Left ventricle myocardium inferior (tissue), 1 donor: Measurements from ENCODE around the gene SMNDC1. TPM values are rescaled to one million over a fixed set of nuclear protein-coding genes. Genes with fewer than 3 reads are reported as not detected.
"Not testable (repeated sequence)": the region's sequence is repeated elsewhere in the genome, so short reads cannot be mapped to it uniquely, and the experiment has no call there.

Experiments
- DNase-seq: peaks from one replicate; pipeline ENCODE4 v3.0.0-alpha.2; 2020
- H3K27ac ChIP-seq: fragments of 200-600 bp; replicated peaks from 2 replicates; pipeline ENCODE4 v1.8.0; 2021
- H3K27me3 ChIP-seq: fragments of 200-600 bp; 2 replicates; pipeline ENCODE4 v1.8.0; 2021; ENCODE audit warnings: low read depth
- H3K36me3 ChIP-seq: fragments of 200-600 bp; 2 replicates; pipeline ENCODE4 v1.8.0; 2021
- H3K4me1 ChIP-seq: fragments of 200-600 bp; 2 replicates; pipeline ENCODE4 v1.8.0; 2021
- H3K4me3 ChIP-seq: fragments of 200-600 bp; 2 replicates; pipeline ENCODE4 v1.8.0; 2021; ENCODE audit warnings: mild to moderate bottlenecking, moderate library complexity
- H3K9me3 ChIP-seq: fragments of 200-600 bp; replicated peaks from 2 replicates; pipeline ENCODE4 v1.8.0; 2021
- CTCF ChIP-seq: fragments of 200-600 bp; IDR thresholded peaks from 2 replicates; pipeline ENCODE4 v1.8.0; 2021; ENCODE audit warnings: antibody characterized with exemption, mild to moderate bottlenecking, borderline replicate concordance
- intact Hi-C: fragments of 100-400 bp; cut with micrococcal nuclease; formaldehyde crosslinking; loops from one replicate; pipeline ENCODE4 v1.11.0; 2022
- total RNA-seq: library from RNA; stranded (reverse); fragmentation: NEBNext Ultra II Directional; extraction: Animal tissue kit (Norgen Biotek cat#: 25700); gene quantifications from one replicate; pipeline ENCODE4 v1.2.1, GENCODE V29; 2021
- donor health status: DM: no; HTN: yes; CAD: no; lungs with severe emphysema.

SMNDC1 gene
- total RNA-seq, 1 donor from 2014 or later: 24.1 TPM

DNA sequence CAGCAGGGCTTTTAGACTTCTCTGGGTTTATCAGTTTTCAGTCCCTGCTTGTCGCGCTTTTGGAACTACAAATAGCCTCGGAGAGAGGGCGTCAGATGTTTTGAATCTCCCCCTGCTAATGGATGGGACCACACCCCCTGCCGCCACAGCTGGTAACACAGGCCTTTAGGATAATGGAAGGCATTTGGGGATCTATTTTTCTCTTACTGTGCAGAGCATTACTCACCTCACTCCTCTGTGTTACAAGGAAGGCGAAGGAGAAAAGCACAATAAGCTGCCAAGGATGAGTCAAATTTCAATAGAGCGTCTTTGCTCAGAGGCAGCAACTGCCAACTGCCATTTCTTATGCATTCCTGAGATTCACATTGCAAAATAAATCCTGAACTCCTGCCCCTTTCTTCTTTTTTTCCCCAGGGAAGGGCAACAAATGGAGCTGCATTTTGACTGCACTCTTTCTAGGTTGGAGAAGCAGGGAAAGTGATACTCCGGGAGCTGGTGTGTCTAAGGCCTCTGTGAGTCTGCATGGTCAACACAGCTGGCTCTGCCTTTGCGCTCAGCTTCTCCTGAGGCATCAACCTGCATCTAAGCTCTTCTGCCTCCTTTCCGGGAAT, 31.5 kb upstream of the SMNDC1 start:
- Histone ChIP-seq H3K27ac (no peak overlapping the region), H3K9me3 (peaks cover 9% of the 10 kb centered on the region), H3K4me3 (no peak overlapping the region), H3K36me3 (no peaks in the 10 kb centered on the region), H3K27me3 (no peaks in the 10 kb centered on the region), H3K4me1 (peaks cover 10% of the 10 kb centered on the region)
- intact Hi-C loops: no loop called here
- TF ChIP-seq CTCF: no peak
- no peak for DNase-seq

GRCh38 chr10:110335314-110336064, 30.8 kb upstream of the SMNDC1 start:
- no peak overlapping the region for H3K4me3 ChIP-seq
- no peaks in the 10 kb centered on the region for H3K27me3 ChIP-seq
- H3K27ac ChIP-seq: no peak overlapping the region
- TF ChIP-seq CTCF: no peak
- H3K36me3 ChIP-seq: no peaks in the 10 kb centered on the region
- H3K4me1 ChIP-seq: peaks cover 10% of the 10 kb centered on the region
- intact Hi-C loops: no loop called here
- peaks cover 16% of the 10 kb centered on the region for H3K9me3 ChIP-seq
- DNase-seq: no peak

DNA sequence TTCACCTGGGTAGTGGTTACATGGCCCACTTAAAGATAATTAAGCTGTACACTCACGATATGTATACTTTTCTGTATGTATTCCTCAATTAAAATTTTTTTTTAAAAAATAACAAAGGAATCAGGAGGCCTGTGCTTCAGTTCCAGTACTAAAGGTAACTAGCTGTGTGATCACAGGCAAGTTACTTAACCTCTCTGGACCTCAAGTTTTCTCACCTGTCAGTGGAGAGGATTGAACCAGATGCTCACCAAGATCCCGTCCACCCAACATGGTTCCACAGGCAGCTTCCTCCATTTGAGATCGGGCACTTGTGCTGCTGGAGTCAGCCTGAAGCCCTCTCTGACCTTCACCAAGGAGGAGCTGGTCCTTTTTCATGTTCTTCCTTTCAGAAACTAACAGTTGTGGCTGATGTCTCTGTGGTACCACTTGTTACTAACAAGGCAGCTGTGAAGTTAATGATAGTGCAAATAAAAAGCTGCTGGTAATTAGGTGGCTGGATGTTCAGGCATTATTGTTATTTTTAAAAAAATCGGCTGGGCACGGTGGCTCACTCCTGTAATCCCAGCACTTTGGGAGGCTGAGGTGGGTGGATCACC, 29.4 kb upstream of the SMNDC1 start:
- DNase-seq: no peak
- Histone ChIP-seq H3K27ac (no peak overlapping the region), H3K27me3 (no peaks in the 10 kb centered on the region), H3K36me3 (no peaks in the 10 kb centered on the region), H3K4me1 (peaks cover 10% of the 10 kb centered on the region), H3K4me3 (no peak overlapping the region), H3K9me3 (peaks cover 30% of the 10 kb centered on the region)
- no peak for TF ChIP-seq CTCF
- intact Hi-C loops: no loop called here

DNA sequence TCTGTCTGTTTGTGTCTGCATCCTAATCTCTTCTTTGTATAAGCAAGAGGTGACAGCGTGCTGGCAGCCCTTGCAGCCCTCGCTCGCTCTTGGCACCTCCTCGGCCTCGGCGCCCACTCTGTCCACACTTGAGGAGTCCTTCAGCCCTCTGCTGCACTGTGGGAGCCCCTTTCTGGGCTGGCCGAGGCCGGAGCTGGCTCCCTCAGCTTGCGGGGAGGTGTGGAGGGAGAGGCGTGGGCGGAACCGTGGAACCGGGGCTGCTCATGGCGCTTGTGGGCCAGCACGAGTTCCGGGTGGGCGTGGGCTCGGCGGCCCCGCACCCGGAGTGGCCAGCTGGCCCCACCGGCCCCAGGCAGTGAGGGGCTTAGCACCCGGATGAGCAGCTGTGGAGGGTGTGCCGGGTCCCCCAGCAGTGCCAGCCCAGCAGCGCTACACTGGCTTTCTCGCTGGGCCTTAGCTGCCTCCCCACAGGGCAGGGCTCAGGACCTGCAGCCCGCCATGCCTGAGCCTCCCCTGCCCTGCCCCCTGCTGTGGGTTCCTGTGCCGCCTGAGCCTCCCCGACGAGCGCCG, 26.6 kb upstream of the SMNDC1 start:
- intact Hi-C loops: not testable (repeated sequence)

DNA sequence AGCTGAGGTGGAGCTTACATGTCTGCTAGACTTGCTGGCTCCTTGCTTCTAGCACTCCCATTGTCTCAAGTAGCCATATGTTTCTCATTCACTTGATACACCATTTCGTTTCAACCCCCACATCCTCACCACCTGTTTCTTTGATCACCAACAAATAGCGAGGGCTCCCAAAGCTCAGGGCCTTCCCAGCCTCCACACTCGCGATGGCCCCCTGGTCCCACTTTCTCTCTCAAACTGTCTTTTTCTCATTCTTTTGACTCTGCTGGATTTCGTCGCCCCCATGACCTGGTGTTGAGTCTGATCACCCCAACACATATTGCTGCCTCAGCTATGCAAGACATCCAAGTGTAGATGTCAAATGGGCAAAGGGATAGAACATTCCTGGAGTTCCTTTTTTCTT, 26.0 kb upstream of the SMNDC1 start:
- Histone ChIP-seq H3K9me3 (peaks cover 31% of the 10 kb centered on the region), H3K27ac (no peak overlapping the region), H3K27me3 (peaks cover under 1% of the 10 kb centered on the region), H3K36me3 (no peaks in the 10 kb centered on the region), H3K4me3 (no peak overlapping the region), H3K4me1 (peaks cover 2% of the 10 kb centered on the region)
- intact Hi-C loops: no loop called here
- no peak for TF ChIP-seq CTCF
- no peak for DNase-seq

More for the DNA sequence above, 26.6 kb upstream of the SMNDC1 start:
- H3K27me3 ChIP-seq, H3K4me3 ChIP-seq, DNase-seq, H3K4me1 ChIP-seq, H3K36me3 ChIP-seq, H3K27ac ChIP-seq: not testable (repeated sequence)
- H3K9me3 ChIP-seq: peaks cover 31% of the 10 kb centered on the region
